HG03135 (cell line): Measurements from ENCODE around the gene DPH2.

Experiments
- ATAC-seq: cut with Tn5 transposase; IDR thresholded peaks from one replicate; pipeline ENCODE4 v1.9.1; 2021; ENCODE audit warnings: mild to moderate bottlenecking, moderate library complexity; ENCODE audit not compliant: unreplicated experiment

The DPH2 gene

DNA sequence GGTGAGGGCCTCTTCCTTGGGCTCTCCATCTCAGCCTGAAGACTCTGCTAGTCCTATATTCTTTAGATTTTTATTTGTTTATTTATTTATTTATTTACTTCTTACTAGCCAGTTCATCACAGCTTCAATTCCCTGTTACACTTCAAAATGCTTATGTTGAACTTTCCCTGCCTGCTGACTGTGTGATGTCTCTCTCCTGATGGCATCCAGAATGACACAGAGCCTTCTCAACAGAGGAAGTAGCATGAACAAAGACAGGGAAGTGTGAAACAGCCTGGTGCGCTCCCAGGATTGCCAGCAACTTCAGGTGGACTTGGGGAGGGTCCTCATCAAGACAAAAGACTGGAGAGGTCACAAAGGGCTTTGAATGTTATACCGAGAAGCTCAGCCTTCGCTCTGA is 27.4 kb upstream of the DPH2 start:
- no peak for ATAC-seq

DNA sequence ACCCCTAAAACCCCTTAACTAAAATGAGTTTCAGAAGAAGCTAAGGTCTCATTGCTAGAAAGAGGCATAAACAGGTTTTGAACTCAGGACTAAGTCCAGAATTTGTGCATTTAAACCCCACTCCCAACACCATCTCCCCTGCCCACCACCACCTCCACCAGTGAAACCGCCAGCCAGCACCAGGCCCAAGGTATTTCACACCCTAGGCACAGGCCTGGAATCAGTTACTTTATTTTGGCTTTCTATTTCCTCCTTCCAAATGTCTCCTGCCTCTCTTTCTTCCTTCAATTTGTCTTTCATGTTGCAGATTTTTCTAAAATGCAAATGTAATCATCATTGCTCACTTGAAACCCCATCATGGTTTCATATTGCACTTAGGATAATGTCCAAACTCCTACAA is 24.9 kb upstream of the DPH2 start:
- ATAC-seq = no peak

DNA sequence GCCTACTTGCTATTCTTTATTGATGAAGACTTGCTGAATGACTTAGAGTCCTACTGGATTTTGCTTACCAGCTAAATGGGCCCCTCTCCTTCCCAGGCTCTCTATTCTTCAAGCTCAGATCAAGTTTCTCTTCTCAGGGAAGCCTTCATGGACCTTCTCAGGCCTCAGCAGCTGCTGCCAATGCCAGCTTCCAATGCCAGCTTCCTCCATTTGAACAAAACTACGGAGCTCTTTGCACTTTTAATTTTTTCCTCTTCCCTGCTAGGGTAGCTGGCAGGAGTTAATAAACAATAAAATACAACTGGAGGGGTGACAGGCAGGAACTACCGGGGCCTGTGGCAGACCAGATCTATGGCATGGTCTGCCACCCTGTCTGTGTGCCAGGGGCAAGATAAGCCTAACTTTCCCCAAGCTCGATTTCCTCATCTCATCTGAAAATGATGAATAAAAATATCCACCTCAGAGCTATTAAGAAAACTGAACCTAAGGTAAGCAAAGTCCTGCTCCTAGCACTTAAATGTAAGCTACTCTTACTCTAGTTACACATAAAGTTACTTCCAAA is 24.1 kb upstream of the DPH2 start:
- ATAC-seq = no peak

DNA sequence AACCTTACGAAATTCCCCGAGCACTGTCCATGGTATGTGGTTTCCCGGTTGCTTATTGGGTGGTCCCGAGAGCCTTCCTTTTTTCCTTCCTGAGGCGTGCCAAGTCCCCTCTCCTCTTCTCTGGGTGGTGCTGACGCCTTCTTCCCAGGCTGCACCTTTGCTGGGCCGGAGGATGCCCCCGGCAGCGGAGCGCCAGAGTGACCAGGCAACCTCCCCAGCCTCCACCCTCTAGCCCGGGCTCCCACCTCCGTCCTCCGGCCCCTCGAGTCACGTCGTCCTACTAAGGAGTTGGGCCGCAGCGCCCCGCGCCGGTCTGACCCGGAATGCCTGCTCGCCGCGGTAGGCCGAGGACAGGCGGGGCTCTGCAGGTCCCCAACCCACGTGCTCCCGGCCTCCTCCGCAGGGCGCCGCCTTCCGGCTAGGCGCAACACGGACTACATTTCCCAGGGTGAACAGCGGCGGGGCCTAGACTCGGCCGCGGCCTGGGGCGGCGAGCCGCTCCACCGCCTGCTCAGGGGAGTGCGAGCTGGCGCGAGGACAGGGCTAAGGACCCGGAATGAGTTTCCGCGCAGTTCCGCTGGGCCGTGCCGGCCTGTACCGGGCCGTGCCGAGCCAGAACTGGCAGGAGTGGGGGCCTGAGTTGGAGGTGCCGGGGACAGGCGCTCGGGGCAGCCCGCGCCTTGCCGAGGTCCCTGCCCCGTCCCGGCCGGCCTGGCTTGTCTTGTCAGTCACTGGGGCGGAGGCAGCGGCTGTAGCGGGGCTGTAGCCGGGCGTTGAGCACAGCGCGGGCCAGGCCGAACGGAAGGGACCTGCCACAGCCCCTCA is 23.4 kb upstream of the DPH2 start, which contains the start of gene IPO13:
Gene IPO13 (plus strand): TSS at position 715 of the 825 bp plus-strand sequence. CDS start 651 bp downstream, outside the sequence.
- ATAC-seq = peak; percentile 91

DNA sequence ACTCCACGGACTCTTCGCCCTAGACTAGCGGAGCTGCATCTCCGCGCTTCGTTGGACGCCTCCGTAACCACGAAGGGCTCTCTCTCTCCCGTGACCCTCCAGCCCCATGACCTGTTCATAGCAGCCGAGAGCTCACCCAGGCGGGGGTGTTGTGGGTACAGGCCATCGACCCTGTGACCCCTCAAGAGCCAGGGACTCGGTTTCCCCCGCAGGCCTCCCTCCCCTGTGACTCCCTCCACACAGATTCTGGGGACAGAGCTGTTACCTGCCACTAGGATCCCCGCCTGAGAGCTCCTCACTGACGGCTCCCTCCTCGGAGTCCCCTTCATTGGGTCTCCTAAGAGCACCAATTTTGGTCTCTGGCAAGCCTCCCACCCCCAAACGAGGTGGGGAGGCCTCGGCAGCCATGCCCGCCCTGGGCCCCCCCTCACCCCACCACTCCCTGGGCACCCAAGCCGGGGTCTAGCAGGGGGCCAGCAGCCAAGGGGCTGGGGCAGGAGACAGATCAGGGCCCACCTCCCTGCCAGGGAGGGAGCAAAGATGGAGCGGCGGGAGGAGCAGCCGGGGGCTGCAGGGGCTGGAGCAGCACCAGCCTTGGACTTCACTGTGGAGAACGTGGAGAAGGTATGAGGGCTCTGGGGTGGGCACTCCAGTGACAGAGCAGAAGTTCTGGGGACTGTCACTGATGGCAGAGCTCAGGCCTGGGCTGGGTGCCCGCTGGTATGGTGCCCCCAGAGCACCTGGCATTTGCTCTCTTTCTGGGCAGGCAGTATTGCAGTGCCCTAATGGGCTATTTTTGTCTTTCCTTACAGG is 22.5 kb upstream of the DPH2 start:
- peak; percentile 6 for ATAC-seq

DNA sequence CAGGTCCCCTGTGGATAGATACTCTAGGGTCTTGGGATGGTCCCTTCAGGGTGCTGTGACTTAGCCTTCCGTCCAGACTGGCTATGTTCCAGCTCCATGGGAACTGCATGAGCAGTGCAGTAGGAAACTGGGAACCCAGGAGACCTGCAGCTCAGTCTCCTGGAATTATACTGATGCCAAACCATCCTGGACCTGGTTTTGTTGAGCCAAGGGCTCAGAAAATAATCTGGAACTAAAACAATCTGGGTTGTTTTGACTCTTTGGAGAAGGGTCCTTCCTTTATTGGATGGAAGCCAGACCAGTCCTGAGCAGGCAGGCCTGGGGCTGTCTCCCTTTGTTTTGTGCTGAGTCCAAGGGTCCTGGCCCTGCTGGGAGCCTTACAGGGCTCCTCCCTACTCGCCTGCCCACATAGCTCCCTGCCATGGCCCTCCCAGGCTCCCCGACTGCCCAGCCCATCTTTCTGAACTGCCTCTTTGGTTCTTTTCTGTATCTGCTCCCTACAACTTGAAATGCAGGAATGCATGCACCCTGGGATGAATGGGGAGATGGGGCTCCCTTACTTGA is 21.9 kb upstream of the DPH2 start:
- ATAC-seq = no peak

DNA sequence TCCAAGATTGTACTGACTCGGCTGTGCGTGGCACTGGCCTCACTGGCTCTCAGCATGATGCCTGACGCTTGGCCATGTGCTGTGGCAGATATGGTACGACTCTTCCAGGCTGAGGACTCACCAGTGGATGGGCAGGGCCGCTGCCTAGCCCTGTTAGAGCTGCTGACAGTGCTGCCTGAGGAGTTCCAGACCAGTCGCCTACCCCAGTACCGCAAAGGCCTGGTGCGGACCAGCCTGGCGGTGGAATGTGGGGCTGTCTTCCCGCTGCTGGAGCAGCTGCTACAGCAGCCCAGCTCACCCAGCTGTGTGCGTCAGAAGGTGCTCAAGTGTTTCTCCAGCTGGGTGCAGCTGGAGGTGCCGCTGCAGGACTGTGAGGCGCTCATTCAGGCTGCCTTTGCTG is 20.1 kb upstream of the DPH2 start:
- no peak for ATAC-seq

DNA sequence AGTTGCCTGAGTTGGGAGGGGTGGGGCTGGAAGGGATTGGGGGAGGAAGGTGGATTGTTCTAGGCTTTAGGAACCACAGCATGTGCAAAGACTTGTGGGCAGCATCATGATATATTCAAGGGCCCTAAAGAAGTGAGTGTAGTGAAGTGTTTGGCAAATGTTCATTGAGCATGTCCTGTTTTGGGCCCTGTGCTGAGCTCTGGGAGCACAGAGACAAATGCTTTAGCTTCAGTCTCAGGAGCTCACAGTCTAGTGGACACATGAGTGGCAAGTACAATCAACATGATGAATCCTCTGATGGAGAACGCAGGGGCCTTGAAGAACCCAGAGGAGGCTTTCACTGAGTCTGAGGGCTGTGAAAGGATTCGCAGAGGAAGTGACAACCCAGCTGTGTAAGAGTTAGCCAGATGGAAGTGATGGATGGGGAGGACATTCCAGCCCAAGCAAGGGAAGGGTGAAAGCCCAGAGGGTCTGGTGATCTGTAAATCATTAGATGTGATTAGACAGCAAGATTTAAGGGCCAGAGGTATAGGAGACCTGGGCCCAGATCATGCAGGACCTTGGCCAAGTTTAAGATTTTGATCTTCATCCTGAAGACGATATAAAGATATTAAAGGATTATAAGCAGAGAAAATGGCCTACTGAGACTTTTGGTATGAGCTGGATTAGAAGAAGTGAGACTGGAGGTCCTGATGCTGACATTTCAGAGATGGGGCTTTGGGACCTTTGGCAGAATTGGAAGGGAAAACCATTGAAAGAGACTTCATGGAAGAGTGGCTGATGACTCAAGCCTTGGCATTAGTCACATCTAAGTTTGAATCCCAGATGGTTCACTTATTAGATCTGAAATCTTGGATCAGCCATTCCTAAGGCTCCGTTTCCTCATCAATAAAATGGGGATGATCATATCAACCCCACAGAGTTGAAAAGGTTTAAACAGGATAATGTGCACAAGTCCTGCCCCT is 18.5 kb upstream of the DPH2 start:
- ATAC-seq = no peak

DNA sequence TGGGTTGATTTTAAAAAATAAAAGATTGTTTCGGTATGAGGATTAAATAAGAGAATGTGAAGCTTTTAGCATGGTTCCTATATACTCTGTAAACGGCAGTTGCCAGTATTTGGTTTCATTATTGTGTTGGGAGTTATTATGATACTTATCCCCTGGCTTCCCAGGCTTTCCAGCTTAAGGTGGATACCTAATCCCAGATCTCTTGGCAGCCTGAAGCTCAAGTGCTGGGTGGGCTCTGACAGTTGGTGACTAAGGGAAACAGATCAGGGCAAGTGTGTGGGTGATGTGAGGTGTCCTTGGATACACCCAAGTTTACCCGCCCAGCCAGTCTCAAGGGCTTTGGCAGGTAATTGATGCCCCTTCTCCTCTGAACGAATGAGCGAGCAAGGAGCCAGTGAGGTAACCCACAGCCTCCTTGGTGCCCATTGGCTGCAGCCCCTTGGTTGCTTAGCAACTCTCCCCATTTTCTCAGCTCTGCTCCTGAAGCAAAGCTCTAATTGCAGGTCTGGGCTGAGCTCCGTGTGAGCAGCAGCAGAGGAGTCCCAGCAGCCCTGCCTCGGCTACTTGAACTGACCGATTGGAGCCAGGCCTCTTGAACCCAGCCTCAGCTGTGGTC is 17.0 kb upstream of the DPH2 start:
- no peak for ATAC-seq

DNA sequence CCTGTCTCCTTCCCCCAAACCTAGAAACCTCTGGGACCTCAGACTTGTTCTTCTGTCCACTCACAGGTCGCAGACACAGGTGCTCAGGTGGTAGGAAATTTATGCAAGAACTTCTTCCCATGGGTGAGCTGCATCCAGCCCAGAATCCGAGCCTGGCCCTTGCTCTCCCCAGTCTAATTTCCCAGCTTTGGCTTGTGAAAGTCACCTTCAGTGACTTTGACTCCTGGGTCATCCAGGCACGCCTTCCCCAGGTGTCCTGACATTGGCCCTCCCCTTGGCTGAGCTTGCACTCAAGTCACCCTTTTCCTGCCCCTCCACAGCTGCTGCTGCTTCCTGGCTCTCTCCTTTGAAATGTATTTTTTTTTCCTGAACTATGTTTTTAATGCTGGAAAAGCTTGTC is 16.4 kb upstream of the DPH2 start:
- no peak for ATAC-seq

DNA sequence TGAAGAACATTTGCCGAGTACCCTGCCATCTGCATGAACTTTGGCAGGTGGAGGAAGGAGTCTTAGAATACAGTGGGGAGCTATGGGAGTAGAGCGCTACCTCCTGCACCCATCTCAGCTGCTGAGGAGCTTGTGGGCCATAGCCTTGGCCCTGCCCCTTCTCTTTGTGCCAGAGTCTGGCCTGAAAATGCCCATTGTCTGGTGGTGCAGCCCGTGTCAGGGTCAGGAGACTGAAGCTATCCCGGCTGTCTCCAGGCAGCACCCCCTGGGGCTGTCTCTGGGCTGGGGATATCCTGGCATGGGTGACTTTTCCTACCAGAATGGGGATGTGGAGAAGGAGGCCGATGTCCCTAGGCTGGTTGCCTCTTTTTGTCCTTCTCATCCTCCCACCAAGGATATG is 15.8 kb upstream of the DPH2 start:
- no peak for ATAC-seq

DNA sequence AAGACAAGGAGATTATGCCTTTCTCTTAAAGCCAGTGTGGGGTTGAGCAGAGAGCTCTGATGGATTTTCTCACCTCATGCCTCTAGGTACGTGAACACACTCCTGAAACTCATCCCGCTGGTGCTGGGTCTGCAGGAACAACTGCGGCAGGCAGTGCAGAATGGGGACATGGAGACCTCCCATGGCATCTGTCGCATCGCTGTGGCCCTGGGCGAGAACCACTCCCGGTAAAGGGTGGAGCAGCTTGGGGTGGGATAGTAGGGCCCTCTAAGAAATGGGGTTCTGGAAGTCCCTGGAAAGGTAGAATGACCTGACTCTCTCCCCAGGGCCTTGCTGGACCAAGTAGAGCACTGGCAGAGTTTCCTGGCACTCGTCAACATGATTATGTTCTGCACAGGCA is 13.6 kb upstream of the DPH2 start:
- ATAC-seq = no peak

DNA sequence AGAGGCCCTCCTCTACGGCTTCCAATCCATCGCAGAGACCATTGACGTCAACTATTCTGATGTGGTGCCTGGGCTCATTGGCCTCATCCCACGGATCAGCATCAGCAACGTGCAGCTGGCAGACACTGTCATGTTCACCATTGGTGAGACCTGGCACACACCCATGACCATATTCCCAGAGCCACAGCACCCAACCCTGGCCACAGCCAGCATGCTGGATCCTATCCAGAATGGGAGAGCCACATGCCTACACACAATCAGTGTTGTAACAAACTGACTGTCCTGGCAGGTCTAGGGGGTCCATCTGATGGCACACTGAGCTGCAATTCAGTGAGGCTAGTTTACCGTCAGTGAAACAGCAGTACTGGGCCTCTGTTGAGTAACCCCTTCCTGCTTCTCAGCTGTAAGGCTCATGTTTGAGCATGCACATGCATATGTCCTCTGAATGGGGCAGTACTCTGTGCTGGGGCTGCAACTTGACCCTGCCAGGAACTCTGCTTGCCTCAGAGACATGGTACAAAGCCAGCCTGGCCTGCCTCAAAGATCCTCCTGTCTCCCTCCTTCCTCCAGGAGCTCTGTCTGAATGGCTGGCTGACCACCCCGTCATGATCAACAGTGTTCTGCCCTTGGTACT is 12.3 kb upstream of the DPH2 start:
- ATAC-seq = no peak

DNA sequence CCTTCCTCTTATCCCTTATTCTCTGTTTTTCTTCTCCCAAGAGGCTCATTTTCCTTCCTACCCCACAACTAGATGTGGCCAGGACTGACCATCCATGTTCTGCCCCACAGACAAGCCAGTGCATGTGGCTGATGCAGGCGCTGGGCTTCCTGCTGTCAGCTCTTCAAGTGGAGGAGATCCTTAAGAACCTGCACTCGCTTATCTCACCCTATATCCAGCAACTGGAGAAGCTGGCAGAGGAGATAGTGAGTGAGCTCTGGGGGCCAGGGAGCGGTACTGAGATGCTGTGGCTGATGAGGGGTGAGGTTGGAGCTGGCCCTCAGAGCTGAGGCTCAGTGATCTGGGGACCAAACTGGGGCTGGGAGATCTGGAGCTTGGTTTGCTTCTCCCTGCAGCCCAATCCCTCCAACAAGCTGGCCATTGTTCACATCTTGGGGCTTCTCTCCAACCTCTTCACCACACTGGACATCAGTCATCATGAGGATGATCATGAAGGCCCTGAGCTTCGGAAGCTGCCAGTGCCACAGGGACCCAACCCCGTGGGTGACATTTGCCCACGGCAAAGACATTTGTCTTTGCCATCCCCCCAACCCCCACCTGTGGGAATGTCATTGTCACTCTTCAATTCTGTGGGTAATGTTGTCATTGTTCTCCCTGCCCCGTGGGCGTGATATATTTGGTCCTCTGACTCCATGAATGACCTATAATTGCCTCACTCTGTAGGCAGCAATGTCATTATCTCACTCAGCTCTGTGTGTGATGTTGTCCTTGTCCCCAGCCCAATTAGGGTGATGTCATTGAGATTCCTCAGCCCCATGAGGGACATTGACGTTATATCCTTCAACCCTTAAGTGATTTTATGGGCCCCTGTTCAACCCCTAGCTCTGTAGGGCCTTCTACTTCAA is 11.2 kb upstream of the DPH2 start:
- no peak for ATAC-seq

DNA sequence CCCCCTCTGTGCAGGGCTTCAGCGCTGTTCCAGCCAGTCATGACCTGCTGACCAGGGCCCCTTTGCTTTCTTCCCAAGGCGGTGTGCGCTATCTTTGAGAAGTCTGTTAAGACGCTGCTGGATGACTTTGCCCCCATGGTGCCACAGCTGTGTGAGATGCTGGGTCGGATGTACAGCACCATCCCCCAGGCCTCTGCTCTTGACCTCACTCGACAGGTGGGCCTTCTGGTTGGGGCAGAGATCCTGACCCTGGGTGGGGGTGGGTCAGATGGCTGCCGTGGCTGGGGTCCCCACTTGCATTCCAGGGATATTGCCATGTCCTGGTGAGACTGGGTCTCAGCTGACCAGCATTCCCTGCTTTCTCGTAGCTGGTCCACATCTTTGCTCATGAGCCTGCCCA is 9.0 kb upstream of the DPH2 start:
- ATAC-seq = no peak

DNA sequence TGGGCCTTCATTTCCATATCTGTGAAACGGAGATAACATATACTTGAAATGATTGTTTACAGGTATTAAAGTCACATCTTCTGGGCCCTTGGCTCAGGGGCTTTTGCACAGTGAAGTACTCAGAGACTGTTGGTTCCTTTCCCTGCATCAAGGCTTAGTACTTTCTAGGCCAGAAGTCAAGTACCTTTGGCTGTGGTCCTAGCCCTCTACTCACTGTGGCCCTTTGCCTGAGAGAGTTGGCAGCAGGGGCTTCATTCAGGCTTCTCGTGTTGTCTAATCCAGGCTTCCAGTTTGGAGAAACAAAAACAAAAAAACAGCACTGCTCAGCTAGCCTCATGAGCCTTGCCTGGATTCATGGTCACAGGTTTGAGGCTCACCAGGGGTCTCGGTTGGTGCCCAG is 8.1 kb upstream of the DPH2 start:
- ATAC-seq = no peak

DNA sequence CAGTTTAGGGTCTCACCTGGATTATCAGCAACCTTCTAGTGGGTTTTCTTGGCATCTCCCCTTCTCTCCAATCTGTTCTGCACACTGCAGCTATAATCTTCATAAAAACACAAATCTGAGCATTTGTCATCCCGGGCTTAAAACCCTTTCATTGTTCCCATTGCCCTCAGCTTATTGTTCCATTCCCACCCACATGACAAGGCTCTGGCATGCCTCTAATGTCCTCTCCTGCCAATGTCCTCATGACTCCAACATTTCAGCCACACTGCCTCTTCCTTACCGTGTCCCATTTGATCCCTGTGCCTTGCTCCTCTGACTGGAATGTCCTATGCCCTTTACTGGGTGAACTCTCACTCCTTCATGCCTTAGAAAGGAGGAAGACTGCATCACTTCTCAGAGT is 7.5 kb upstream of the DPH2 start:
- ATAC-seq = no peak

DNA sequence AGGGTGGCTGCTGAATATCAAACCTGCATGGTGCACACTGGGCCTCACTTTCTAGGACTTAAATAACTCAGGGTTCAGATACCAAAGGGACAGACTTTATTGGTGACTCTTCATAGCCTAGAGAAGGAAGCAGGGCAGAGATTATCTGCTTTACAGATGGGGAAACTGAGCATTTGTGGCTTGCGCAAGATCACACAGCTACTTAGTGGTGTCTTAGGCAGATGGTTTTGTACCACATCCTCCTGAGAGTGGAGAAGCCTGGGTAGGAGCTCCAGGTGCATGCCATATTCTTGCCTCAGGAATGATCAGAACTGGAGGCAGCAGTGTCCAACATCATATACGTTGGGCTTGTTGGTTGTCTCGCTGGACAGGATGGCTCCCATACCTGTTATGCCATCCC is 6.8 kb upstream of the DPH2 start:
- ATAC-seq = no peak
